CD4-positive, CD25-positive, alpha-beta regulatory T cell (primary cell): ENCODE results near the gene RAB7A. TPM values are rescaled to one million over a fixed set of nuclear protein-coding genes. Genes with fewer than 3 reads are reported as not detected.
"Not testable (repeated sequence)": the region's sequence is repeated elsewhere in the genome, so short reads cannot be mapped to it uniquely, and the experiment has no call there.

Experiments
- ATAC-seq, 2 donors: fragments of 150-1000 bp; cut with Tn5 transposase; one replicate each; pipeline ENCODE4 v1.10.0; 2021; ENCODE audit warnings: low read depth in 2 of 2, moderate number of reproducible peaks in 2 of 2, moderate library complexity in 1 of 2
- DNase-seq, 3 donors: peaks; one replicate each; pipeline versions ENCODE4 v3.0.0 to v3.0.0-alpha.2; 2012 to 2022; ENCODE audit warnings: mixed read lengths in 1 of 3
- H3K27ac ChIP-seq: one replicate; pipeline ENCODE4 v1.7.0; 2013; ENCODE audit warnings: mild to moderate bottlenecking, low read length; ENCODE audit not compliant: insufficient read depth, poor library complexity, severe bottlenecking
- H3K27me3 ChIP-seq: one replicate; pipeline ENCODE4 v1.7.0; 2013; ENCODE audit warnings: low read length; ENCODE audit not compliant: control insufficient read depth, insufficient read depth
- H3K36me3 ChIP-seq: one replicate; pipeline ENCODE4 v1.7.0; 2013; ENCODE audit warnings: mild to moderate bottlenecking, low read length, moderate library complexity; ENCODE audit not compliant: control insufficient read depth, insufficient read depth
- H3K4me1 ChIP-seq: 2 replicates; pipeline ENCODE4 v1.7.0; 2013; ENCODE audit warnings: mild to moderate bottlenecking, low read length; ENCODE audit not compliant: insufficient read depth, control insufficient read depth, poor library complexity, severe bottlenecking
- H3K4me3 ChIP-seq: one replicate; pipeline ENCODE4 v1.7.0; 2013; ENCODE audit warnings: low read depth, mild to moderate bottlenecking, low read length, moderate library complexity
- H3K9me3 ChIP-seq, 2 experiments: 1 replicate in 1 of 2; 2 replicates in 1 of 2; pipeline ENCODE4 v1.7.0; 2013; ENCODE audit warnings: low read length in 2 of 2, mild to moderate bottlenecking in 1 of 2, moderate library complexity in 1 of 2; ENCODE audit not compliant: control insufficient read depth in 2 of 2
- H3K27ac Mint-ChIP-seq, 3 donors: one replicate each; pipeline ENCODE4 v1.8.0; 2020 to 2022; ENCODE audit warnings: mild to moderate bottlenecking in 3 of 3, mixed read lengths in 3 of 3, moderate library complexity in 2 of 3
- H3K27me3 Mint-ChIP-seq: one replicate; pipeline ENCODE4 v1.8.0; 2022; ENCODE audit warnings: mild to moderate bottlenecking, mixed read lengths
- H3K36me3 Mint-ChIP-seq: one replicate; pipeline ENCODE4 v1.8.0; 2020; ENCODE audit warnings: mixed read lengths
- H3K4me1 Mint-ChIP-seq, 4 donors: one replicate each; pipeline ENCODE4 v1.8.0; 2020 to 2022; ENCODE audit warnings: mixed read lengths in 4 of 4, mild to moderate bottlenecking in 1 of 4
- H3K4me3 Mint-ChIP-seq, 4 donors: one replicate each; pipeline ENCODE4 v1.8.0; 2020 to 2022; ENCODE audit warnings: mild to moderate bottlenecking in 4 of 4, mixed read lengths in 4 of 4, moderate library complexity in 3 of 4
- H3K9me3 Mint-ChIP-seq, 7 donors: one replicate each; pipeline ENCODE4 v1.8.0; 2020 to 2022; ENCODE audit warnings: mixed read lengths in 7 of 7, mild to moderate bottlenecking in 3 of 7, moderate library complexity in 2 of 7
- polyA plus RNA-seq, 4 donors: library from polyadenylated mRNA; unstranded; fragments of 300-500 nt; fragmentation: Illumina TruSeq; gene quantifications; one replicate each; pipeline ENCODE4 v1.2.3, GENCODE V29; 2021
- total RNA-seq: library from RNA; stranded (reverse); gene quantifications from one replicate; pipeline ENCODE4 v1.2.3, GENCODE V29; 2022

RAB7A gene
- total and polyA plus RNA-seq, 5 donors from 2014 or later = 156 to 200 (median 180) TPM

GRCh38 chr3:128728521-128728920 is 2.5 kb downstream of the RAB7A start:
- not testable (repeated sequence) for H3K9me3 Mint-ChIP-seq, H3K9me3 ChIP-seq, H3K27me3 ChIP-seq, H3K27ac ChIP-seq, H3K36me3 ChIP-seq, DNase-seq, H3K27me3 Mint-ChIP-seq, ATAC-seq
- peaks cover 31 to 80% (median 58%) of the 10 kb centered on the region in 4 donors for H3K4me1 Mint-ChIP-seq
- Histone ChIP-seq H3K4me3 (peak overlapping the region; percentile 91), H3K4me1 (peaks cover 63% of the 10 kb centered on the region)
- H3K36me3 Mint-ChIP-seq = peaks cover 18% of the 10 kb centered on the region
- H3K27ac Mint-ChIP-seq = peak overlapping the region in 1 of 3 donors; percentile 62
- H3K4me3 Mint-ChIP-seq = peak overlapping the region; percentile 72 to 94 (median 88)

GRCh38 chr3:128730471-128730870 is 4.5 kb downstream of the RAB7A start:
- peaks cover 78% of the 10 kb centered on the region for H3K4me1 ChIP-seq
- ATAC-seq = no peak
- H3K36me3 Mint-ChIP-seq = peaks cover 25% of the 10 kb centered on the region

GRCh38 chr3:128734523-128735189 is 8.7 kb downstream of the RAB7A start:
- DNase-seq = no peak
- H3K27ac Mint-ChIP-seq = peak overlapping the region; percentile 2 to 90 (median 3)
- H3K9me3 Mint-ChIP-seq = no peaks in the 10 kb centered on the region
- H3K4me3 ChIP-seq = no peak overlapping the region
- peaks cover 22% of the 10 kb centered on the region for H3K36me3 Mint-ChIP-seq
- H3K9me3 ChIP-seq = no peaks in the 10 kb centered on the region
- H3K4me1 Mint-ChIP-seq = peaks cover 34 to 78% (median 62%) of the 10 kb centered on the region in 4 donors
- ATAC-seq = no peak
- H3K4me1 ChIP-seq = peaks cover 56% of the 10 kb centered on the region
- H3K27me3 Mint-ChIP-seq = no peaks in the 10 kb centered on the region
- peaks cover 10% of the 10 kb centered on the region for H3K36me3 ChIP-seq
- no peak overlapping the region for H3K27ac ChIP-seq
- peak overlapping the region; percentile 1 to 35 (median 8) for H3K4me3 Mint-ChIP-seq
- H3K27me3 ChIP-seq = no peaks in the 10 kb centered on the region

More at GRCh38 chr3:128730471-128730870, 4.5 kb downstream of the RAB7A start:
- Mint-ChIP-seq H3K4me3 (peak overlapping the region; percentile 49 to 92 (median 70)), H3K27ac (peak overlapping the region in 2 of 3 donors; percentile 69 to 72), H3K4me1 (peaks cover 40 to 89% (median 74%) of the 10 kb centered on the region in 4 donors), H3K9me3 (no peaks in the 10 kb centered on the region), H3K27me3 (no peaks in the 10 kb centered on the region)
- Histone ChIP-seq H3K27me3 (no peaks in the 10 kb centered on the region), H3K4me3 (peak overlapping the region; percentile 49), H3K9me3 (no peaks in the 10 kb centered on the region), H3K36me3 (no peaks in the 10 kb centered on the region), H3K27ac (no peak overlapping the region)
- peak in 1 of 3 donors; percentile 17 for DNase-seq

- ATAC-seq (no peak), DNase-seq (no peak)
- Histone ChIP-seq H3K36me3 (peaks cover 10% of the 10 kb centered on the region), H3K27me3 (no peaks in the 10 kb centered on the region), H3K4me1 (peaks cover 50% of the 10 kb centered on the region), H3K27ac (peak overlapping the region; percentile 25), H3K9me3 (no peaks in the 10 kb centered on the region), H3K4me3 (no peak overlapping the region)
- Mint-ChIP-seq H3K4me3 (peak overlapping the region in 3 of 4 donors; percentile 1 to 35 (median 33)), H3K36me3 (peaks cover 20% of the 10 kb centered on the region), H3K27ac (peak overlapping the region; percentile 2 to 90 (median 75)), H3K9me3 (no peaks in the 10 kb centered on the region), H3K27me3 (no peaks in the 10 kb centered on the region), H3K4me1 (peaks cover 30 to 77% (median 58%) of the 10 kb centered on the region in 4 donors)
These were observed 9.3 kb downstream of the RAB7A start for GRCh38 chr3:128735287-128735686.

DNA sequence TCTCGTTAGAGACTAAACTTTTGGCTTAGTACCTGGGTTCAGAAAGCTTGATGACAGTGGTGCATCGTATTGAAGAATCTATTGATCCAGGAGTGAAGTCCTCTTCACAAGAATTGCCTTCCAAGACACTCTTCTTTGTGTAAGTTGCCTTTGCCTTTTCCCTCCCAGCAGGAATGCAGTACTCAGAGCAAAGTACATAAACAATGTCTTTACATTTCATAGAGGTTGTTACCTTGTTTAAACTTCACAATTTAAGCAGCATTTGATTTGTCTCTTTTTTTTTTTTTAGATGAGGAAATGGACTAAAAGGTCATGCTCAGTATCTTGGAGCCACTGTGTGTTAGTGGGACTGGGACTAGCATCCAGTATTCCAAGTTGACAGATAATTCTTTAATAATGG is 9.9 kb downstream of the RAB7A start:
- H3K27ac ChIP-seq = peak overlapping the region; percentile 25
- H3K4me3 Mint-ChIP-seq = peak overlapping the region; percentile 1 to 35 (median 24)
- DNase-seq (no peak), ATAC-seq (no peak)
- no peaks in the 10 kb centered on the region for H3K27me3 Mint-ChIP-seq
- peaks cover 19% of the 10 kb centered on the region for H3K36me3 Mint-ChIP-seq
- no peak overlapping the region for H3K4me3 ChIP-seq
- H3K36me3 ChIP-seq = peaks cover 10% of the 10 kb centered on the region
- no peaks in the 10 kb centered on the region for H3K9me3 Mint-ChIP-seq
- H3K4me1 ChIP-seq = peaks cover 44% of the 10 kb centered on the region
- H3K27ac Mint-ChIP-seq = peak overlapping the region in 1 of 3 donors; percentile 75
- no peaks in the 10 kb centered on the region for H3K9me3 ChIP-seq
- no peaks in the 10 kb centered on the region for H3K27me3 ChIP-seq
- H3K4me1 Mint-ChIP-seq = peaks cover 30 to 74% (median 56%) of the 10 kb centered on the region in 4 donors

DNA sequence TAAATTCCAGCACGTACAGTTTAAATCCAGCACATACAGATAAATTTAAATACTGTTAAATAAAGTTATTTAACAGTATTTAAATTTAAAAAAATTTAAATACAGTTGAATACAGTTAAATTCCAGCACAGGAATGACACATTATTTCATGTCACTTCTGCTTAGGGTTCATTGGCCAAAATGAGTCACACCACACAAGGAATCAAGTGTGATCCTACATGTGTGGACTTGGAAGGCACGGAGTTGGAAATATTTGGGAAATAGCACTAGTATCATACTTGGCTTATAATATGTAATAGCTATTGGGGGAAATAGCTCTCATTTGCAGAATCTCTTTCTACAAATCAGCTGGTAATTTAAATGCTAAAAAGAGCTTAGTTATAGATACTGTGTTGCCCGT is 10.6 kb downstream of the RAB7A start:
- Mint-ChIP-seq H3K27me3 (no peaks in the 10 kb centered on the region), H3K4me3 (no peak overlapping the region), H3K27ac (no peak overlapping the region), H3K36me3 (peaks cover 23% of the 10 kb centered on the region), H3K9me3 (peaks cover 0 to 1% (median 0%) of the 10 kb centered on the region in 7 donors), H3K4me1 (peaks cover 32 to 72% (median 56%) of the 10 kb centered on the region in 4 donors)
- Histone ChIP-seq H3K27ac (no peak overlapping the region), H3K36me3 (peaks cover 14% of the 10 kb centered on the region), H3K4me1 (peaks cover 37% of the 10 kb centered on the region), H3K4me3 (no peak overlapping the region), H3K27me3 (no peaks in the 10 kb centered on the region), H3K9me3 (no peaks in the 10 kb centered on the region)
- ATAC-seq (no peak), DNase-seq (no peak)

DNA sequence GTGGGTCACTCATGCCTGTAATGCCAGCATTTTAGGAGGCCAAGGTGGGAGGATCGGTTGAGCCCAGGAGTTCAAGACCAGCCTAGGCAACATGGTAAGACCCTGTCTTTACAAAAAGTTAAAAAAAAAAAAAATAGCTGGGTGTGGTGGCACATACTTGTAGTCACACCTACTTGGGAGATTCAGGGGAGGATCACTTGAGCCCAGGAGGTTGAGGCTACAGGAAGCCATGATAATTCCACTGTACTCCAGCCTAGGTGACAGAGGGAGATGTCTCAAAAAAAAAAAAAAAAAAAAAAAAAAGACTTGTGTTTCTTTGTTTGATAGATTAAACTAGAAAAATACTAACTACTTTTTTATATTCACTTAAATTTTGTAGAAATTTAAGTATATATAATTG is 14.6 kb downstream of the RAB7A start:
- no peaks in the 10 kb centered on the region for H3K27me3 ChIP-seq
- peaks cover 37% of the 10 kb centered on the region for H3K36me3 ChIP-seq
- peak overlapping the region in 1 of 4 donors; percentile 35 for H3K4me3 Mint-ChIP-seq
- no peak for ATAC-seq
- no peak overlapping the region for H3K27ac ChIP-seq
- H3K4me1 Mint-ChIP-seq = peaks cover 17 to 48% (median 33%) of the 10 kb centered on the region in 4 donors
- H3K36me3 Mint-ChIP-seq = peaks cover 28% of the 10 kb centered on the region
- H3K27ac Mint-ChIP-seq = peak overlapping the region in 2 of 3 donors; percentile 21 to 67
- DNase-seq = no peak
- peaks cover 0 to 3% of the 10 kb centered on the region in 2 experiments for H3K9me3 ChIP-seq
- no peak overlapping the region for H3K4me3 ChIP-seq
- no peaks in the 10 kb centered on the region for H3K27me3 Mint-ChIP-seq
- H3K4me1 ChIP-seq = peaks cover 12% of the 10 kb centered on the region
- peaks cover 0 to 3% (median 0%) of the 10 kb centered on the region in 7 donors for H3K9me3 Mint-ChIP-seq
